ENCODE data around the gene IFNK. TPM values are rescaled to one million over a fixed set of nuclear protein-coding genes. Genes with fewer than 3 reads are reported as not detected.

Gene IFNK
- total RNA-seq, 1 donor from 2014 or later = not detected

DNA sequence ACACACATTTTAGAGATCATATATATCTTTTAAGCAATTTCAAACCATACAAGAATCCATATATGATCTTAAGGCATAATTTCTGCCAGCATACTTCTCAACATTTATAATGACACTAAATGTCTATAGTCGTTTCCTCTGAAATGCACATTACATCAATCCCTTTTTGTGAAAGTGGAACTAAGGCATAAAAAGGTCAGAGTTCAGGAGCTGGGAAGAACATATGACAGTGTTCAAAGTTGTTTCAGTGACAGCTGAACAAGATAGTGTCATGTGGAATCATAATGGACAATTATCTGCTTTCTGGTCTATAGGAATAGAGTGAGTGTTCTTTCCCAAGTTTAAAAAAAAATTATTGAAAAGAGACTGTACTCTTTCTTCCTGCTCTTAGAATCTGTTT lies 8.0 kb downstream of the IFNK start:
- H3K4me1 Mint-ChIP-seq (ENCODE audit: low read depth, unreplicated experiment) = peaks cover 14% of the 10 kb centered on the region
- no peak overlapping the region for H3K4me3 Mint-ChIP-seq (ENCODE audit: unreplicated experiment)
- H3K9me3 Mint-ChIP-seq (ENCODE audit: unreplicated experiment) = no peaks in the 10 kb centered on the region
- TF ChIP-seq CTCF (IDR thresholded peaks at IDR 0.05; ENCODE audit: partially characterized antibody, unreplicated experiment) = no peak
- H3K27me3 Mint-ChIP-seq (ENCODE audit: unreplicated experiment) = peaks cover 3% of the 10 kb centered on the region
- no peak for DNase-seq
- no peaks in the 10 kb centered on the region for H3K36me3 Mint-ChIP-seq (ENCODE audit: unreplicated experiment)
- no peak overlapping the region for H3K27ac Mint-ChIP-seq (ENCODE audit: unreplicated experiment)

GRCh38 chr9:27533311-27533710 lies 9.2 kb downstream of the IFNK start:
- Mint-ChIP-seq H3K36me3 (ENCODE audit: unreplicated experiment) (no peaks in the 10 kb centered on the region), H3K27ac (ENCODE audit: unreplicated experiment) (no peak overlapping the region), H3K4me3 (ENCODE audit: unreplicated experiment) (no peak overlapping the region), H3K27me3 (ENCODE audit: unreplicated experiment) (no peaks in the 10 kb centered on the region), H3K9me3 (ENCODE audit: unreplicated experiment) (no peaks in the 10 kb centered on the region), H3K4me1 (ENCODE audit: low read depth, unreplicated experiment) (peaks cover 14% of the 10 kb centered on the region)
- TF ChIP-seq CTCF (IDR thresholded peaks at IDR 0.05; ENCODE audit: partially characterized antibody, unreplicated experiment) = no peak
- no peak for DNase-seq

DNA sequence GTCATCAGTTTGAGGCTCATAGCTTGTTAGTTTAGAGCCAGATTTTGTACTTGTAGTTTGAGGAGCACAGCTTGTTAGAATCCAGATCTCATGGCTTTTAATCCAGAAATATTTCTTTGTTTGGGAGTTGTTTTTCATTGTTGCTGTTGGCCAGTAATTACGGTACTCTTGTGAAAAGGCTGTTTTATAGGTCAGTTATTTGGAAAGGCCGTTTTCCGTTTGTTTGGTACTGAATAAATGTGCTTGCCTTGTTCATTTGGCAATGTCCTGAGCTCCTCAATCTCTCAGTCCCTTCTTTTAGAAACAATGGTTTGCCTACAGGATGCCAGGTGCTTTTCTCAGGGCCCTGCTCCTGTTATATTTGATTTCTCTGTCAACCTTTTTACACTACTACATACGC lies 10.0 kb downstream of the IFNK start:
- Mint-ChIP-seq H3K4me1 (ENCODE audit: low read depth, unreplicated experiment) (peaks cover 14% of the 10 kb centered on the region), H3K36me3 (ENCODE audit: unreplicated experiment) (no peaks in the 10 kb centered on the region), H3K9me3 (ENCODE audit: unreplicated experiment) (no peaks in the 10 kb centered on the region), H3K27me3 (ENCODE audit: unreplicated experiment) (no peaks in the 10 kb centered on the region), H3K27ac (ENCODE audit: unreplicated experiment) (no peak overlapping the region), H3K4me3 (ENCODE audit: unreplicated experiment) (no peak overlapping the region)
- no peak for TF ChIP-seq CTCF (IDR thresholded peaks at IDR 0.05; ENCODE audit: partially characterized antibody, unreplicated experiment)
- no peak for DNase-seq

DNA sequence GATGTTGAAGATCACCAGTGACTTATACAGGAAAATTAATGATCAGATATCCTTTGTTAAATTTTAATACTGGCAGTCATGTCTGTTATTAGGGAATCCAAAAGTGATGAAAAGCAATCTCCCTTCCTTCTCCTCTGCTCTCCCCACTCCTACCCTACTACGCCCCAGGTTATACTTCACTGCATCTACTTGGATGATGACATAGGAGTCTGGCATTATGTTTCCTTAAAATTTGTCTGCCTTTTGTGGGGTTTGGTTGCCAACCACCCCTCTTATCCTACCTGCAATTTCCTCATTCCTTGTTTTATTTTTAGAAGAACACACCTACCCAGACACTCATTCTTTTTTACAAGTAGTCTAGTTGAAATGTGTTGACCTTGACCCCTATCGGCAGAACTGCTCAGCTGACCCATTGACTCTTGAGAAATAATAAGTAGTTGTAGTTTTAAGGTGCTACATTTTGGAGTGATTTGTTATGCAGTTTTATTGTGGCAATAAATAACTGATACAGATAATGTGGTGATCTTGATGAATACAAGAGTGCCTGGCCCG lies 10.6 kb downstream of the IFNK start:
- Mint-ChIP-seq H3K4me1 (ENCODE audit: low read depth, unreplicated experiment) (peaks cover 14% of the 10 kb centered on the region), H3K4me3 (ENCODE audit: unreplicated experiment) (no peak overlapping the region), H3K36me3 (ENCODE audit: unreplicated experiment) (no peaks in the 10 kb centered on the region), H3K27ac (ENCODE audit: unreplicated experiment) (no peak overlapping the region), H3K9me3 (ENCODE audit: unreplicated experiment) (no peaks in the 10 kb centered on the region), H3K27me3 (ENCODE audit: unreplicated experiment) (no peaks in the 10 kb centered on the region)
- no peak for DNase-seq
- TF ChIP-seq CTCF (IDR thresholded peaks at IDR 0.05; ENCODE audit: partially characterized antibody, unreplicated experiment) = no peak

GRCh38 chr9:27535701-27536118 lies 11.6 kb downstream of the IFNK start:
- DNase-seq = no peak
- H3K9me3 Mint-ChIP-seq (ENCODE audit: unreplicated experiment) = no peaks in the 10 kb centered on the region
- no peaks in the 10 kb centered on the region for H3K36me3 Mint-ChIP-seq (ENCODE audit: unreplicated experiment)
- no peak overlapping the region for H3K27ac Mint-ChIP-seq (ENCODE audit: unreplicated experiment)
- no peaks in the 10 kb centered on the region for H3K27me3 Mint-ChIP-seq (ENCODE audit: unreplicated experiment)
- TF ChIP-seq CTCF (IDR thresholded peaks at IDR 0.05; ENCODE audit: partially characterized antibody, unreplicated experiment) = no peak
- H3K4me3 Mint-ChIP-seq (ENCODE audit: unreplicated experiment) = no peak overlapping the region
- peaks cover 12% of the 10 kb centered on the region for H3K4me1 Mint-ChIP-seq (ENCODE audit: low read depth, unreplicated experiment)
